HepG2 (cell line): Measurements from ENCODE around the gene SRF. TPM values are rescaled to one million over a fixed set of nuclear protein-coding genes. Genes with fewer than 3 reads are reported as not detected.

Experiments used
- AHR ChIP-seq: IDR thresholded peaks from 2 replicates; pipeline ENCODE4 v1.6.1; 2018; ENCODE audit warnings: missing genetic modification reagents, missing compliant biosample characterization
- ARNTL ChIP-seq: sonication (generic); formaldehyde crosslinking; IDR thresholded peaks from 2 replicates; pipeline ENCODE4 v1.4.0; 2020; ENCODE audit warnings: mild to moderate bottlenecking, missing genetic modification reagents
- DR1 ChIP-seq: sonication (generic); formaldehyde crosslinking; IDR thresholded peaks from 2 replicates; pipeline ENCODE4 v1.8.0; 2021; ENCODE audit warnings: mild to moderate bottlenecking, missing genetic modification reagents, inconsistent platforms
- ISX ChIP-seq: sonication (generic); formaldehyde crosslinking; conservative IDR thresholded peaks from 2 replicates; pipeline ENCODE4 v1.5.0; 2020; ENCODE audit warnings: missing genetic modification reagents
- KLF6 ChIP-seq: IDR thresholded peaks from 2 replicates; pipeline ENCODE4 v1.8.0; 2016; ENCODE audit warnings: missing biosample characterization, missing genetic modification reagents
- NFATC3 ChIP-seq: sonication (generic); formaldehyde crosslinking; IDR thresholded peaks from 2 replicates; pipeline ENCODE4 v1.5.1; 2020; ENCODE audit warnings: mild to moderate bottlenecking, missing genetic modification reagents
- PRDM10 ChIP-seq: sonication (generic); formaldehyde crosslinking; IDR thresholded peaks from 2 replicates; pipeline ENCODE4 v1.4.0; 2020; ENCODE audit warnings: low read depth, missing genetic modification reagents
- SIN3B ChIP-seq: fragments of 150-350 bp; IDR thresholded peaks from 2 replicates; pipeline ENCODE4 v1.6.1; 2014; ENCODE audit warnings: low read length
- TAF15 ChIP-seq: fragments of 200-400 bp; formaldehyde crosslinking; IDR thresholded peaks from one replicate; pipeline ENCODE4 v1.6.1; 2018; ENCODE audit warnings: mild to moderate bottlenecking, low read depth, low read length; ENCODE audit not compliant: poor library complexity, severe bottlenecking
- ZBTB1 ChIP-seq: sonication (generic); formaldehyde crosslinking; IDR thresholded peaks from 2 replicates; pipeline ENCODE4 v1.4.0; 2020; ENCODE audit warnings: missing genetic modification reagents, borderline replicate concordance
- ZBTB14 ChIP-seq: sonication (generic); formaldehyde crosslinking; IDR thresholded peaks from 2 replicates; pipeline ENCODE4 v1.4.0; 2020; ENCODE audit warnings: missing genetic modification reagents
- ZBTB7B ChIP-seq: sonication (generic); formaldehyde crosslinking; IDR thresholded peaks from 2 replicates; pipeline ENCODE4 v1.4.0; 2020; ENCODE audit warnings: missing genetic modification reagents
- ZEB1 ChIP-seq: IDR thresholded peaks from 2 replicates; pipeline ENCODE4 v1.6.1; 2012; ENCODE audit warnings: mild to moderate bottlenecking, low read depth, inconsistent platforms; ENCODE audit not compliant: insufficient replicate concordance
- ZNF138 ChIP-seq: sonication (generic); formaldehyde crosslinking; IDR thresholded peaks from 2 replicates; pipeline ENCODE4 v1.5.0; 2020; ENCODE audit warnings: mild to moderate bottlenecking, low read depth, missing genetic modification reagents
- ZNF597 ChIP-seq: sonication (generic); formaldehyde crosslinking; IDR thresholded peaks from 2 replicates; pipeline ENCODE4 v1.5.0; 2020; ENCODE audit warnings: missing genetic modification reagents
- ZNF749 ChIP-seq: sonication (generic); formaldehyde crosslinking; IDR thresholded peaks from 2 replicates; pipeline ENCODE4 v1.8.0; 2022; ENCODE audit warnings: mild to moderate bottlenecking, missing genetic modification reagents, moderate library complexity, borderline replicate concordance
- polyA plus RNA-seq, 8 experiments: library from polyadenylated mRNA; depleted of rRNA in 3 of 8; stranded (reverse) in 7 of 8; unstranded in 1 of 8; fragments of >200 nt; fragmentation: Illumina TruSeq in 4 of 8; extraction: Trizol in 4 of 8; gene quantifications; 2 replicates each; pipeline versions ENCODE4 v1.2.1 to v1.2.3, GENCODE V29; 2011 to 2016; ENCODE audit warnings: low read depth in 4 of 8, missing spikeins in 1 of 8, mixed read lengths in 1 of 8; ENCODE audit not compliant: insufficient read depth in 1 of 8
- total RNA-seq, 5 experiments: library from RNA; depleted of rRNA; stranded (reverse); fragments of >200 nt; fragmentation: Illumina TruSeq; extraction: Trizol; gene quantifications; 2 replicates each; pipeline ENCODE4 v1.2.3, GENCODE V29; 2016; ENCODE audit warnings: low read depth in 1 of 5
- TF ChIP-seq, protein P1 (sequence below): sonication (generic); formaldehyde crosslinking; IDR thresholded peaks from 2 replicates; pipeline ENCODE4 v1.8.0; 2022; ENCODE audit warnings: low read depth, missing genetic modification reagents
- TF ChIP-seq, protein P2 (sequence below): sonication (generic); formaldehyde crosslinking; IDR thresholded peaks from 2 replicates; pipeline ENCODE4 v1.4.0; 2020; ENCODE audit warnings: missing genetic modification reagents
- TF ChIP-seq, protein P3 (sequence below): sonication (generic); formaldehyde crosslinking; IDR thresholded peaks from 2 replicates; pipeline ENCODE4 v1.4.0; 2020; ENCODE audit warnings: missing genetic modification reagents

Gene SRF
- total and polyA plus RNA-seq, 2 of the 13 experiments (the other 11 are each of a cell fraction or from before 2014, with no cell fraction given) = 25.5 to 44.1 TPM

DNA sequence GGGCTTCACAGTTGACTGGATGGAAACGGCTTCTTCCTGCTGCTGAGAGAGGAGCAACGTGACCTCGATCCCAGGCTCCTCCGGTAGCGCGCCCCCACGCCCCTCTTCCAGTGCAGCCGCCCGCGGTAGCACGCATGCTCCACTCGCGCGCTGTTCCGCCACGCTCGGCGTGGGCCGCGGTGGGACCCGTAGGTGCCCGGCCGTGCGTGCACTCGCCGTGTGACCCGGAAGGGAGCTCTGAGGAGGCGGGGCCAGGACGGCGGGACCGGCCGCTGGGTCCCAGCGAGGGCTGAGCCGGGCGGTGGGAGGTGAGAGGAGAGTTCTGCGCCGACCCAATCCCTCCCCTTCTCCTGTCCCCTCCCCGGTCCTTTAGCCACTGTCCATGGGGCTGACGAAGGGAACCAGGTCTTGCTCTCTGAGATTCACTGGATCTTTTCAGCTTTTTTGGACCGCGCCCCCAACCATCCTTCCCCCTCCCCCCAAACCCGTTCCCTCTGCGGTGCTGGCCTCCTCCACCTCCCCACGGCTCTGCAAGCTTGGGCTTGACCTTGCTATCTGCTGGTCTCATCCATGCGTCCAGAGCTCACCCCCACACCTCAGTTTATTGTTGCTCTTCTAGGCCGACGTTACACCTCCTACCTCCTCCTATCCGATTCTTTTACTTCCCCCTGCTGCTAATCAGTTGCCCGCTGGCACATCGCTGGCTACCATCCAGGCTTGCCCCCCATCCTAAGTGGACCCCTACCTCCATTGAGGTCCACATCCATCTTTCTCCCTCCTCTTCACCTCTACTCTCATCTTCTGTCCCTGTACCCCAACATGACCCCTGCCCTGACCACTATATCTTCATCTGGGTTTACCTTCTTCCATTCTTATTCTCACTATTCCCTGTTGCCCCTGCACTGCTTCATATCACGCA, 11.1 kb downstream of the SRF start, which contains the start of gene CUL9 (continued):
- peak; percentile 96 for TF ChIP-seq PRDM10 (CRISPR knock-in tag)
- TF ChIP-seq KLF6 (CRISPR knock-in tag) = 0 out of 2 replicates have a peak, but pooled peaks have one; percentile 29
- no peak; the same call in 1 of the 2 replicates for TF ChIP-seq DR1
- no peak for TF ChIP-seq ZEB1
- TF ChIP-seq ZBTB1 (CRISPR knock-in tag) = no peak
- TF ChIP-seq ZBTB14 (CRISPR knock-in tag) = peak; percentile 65
- peak; percentile 75; the same call in 1 of the 2 replicates for TF ChIP-seq ZBTB7B
- TF ChIP-seq, protein P1, sequence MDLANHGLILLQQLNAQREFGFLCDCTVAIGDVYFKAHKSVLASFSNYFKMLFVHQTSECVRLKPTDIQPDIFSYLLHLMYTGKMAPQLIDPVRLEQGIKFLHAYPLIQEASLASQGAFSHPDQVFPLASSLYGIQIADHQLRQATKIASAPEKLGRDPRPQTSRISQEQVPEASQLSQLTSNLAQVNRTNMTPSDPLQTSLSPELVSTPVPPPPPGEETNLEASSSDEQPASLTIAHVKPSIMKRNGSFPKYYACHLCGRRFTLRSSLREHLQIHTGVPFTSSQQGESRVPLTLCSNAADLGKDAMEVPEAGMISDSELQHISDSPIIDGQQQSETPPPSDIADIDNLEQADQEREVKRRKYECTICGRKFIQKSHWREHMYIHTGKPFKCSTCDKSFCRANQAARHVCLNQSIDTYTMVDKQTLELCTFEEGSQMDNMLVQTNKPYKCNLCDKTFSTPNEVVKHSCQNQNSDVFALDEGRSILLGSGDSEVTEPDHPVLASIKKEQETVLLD (CRISPR knock-in tag) = peak; percentile 84
- TF ChIP-seq AHR (CRISPR knock-in tag) = peak; percentile 90; the same call in 1 of the 2 replicates
- no peak for TF ChIP-seq SIN3B
- TF ChIP-seq TAF15 = no peak
- TF ChIP-seq NFATC3 (CRISPR knock-in tag) = no peak
- TF ChIP-seq, protein P2, sequence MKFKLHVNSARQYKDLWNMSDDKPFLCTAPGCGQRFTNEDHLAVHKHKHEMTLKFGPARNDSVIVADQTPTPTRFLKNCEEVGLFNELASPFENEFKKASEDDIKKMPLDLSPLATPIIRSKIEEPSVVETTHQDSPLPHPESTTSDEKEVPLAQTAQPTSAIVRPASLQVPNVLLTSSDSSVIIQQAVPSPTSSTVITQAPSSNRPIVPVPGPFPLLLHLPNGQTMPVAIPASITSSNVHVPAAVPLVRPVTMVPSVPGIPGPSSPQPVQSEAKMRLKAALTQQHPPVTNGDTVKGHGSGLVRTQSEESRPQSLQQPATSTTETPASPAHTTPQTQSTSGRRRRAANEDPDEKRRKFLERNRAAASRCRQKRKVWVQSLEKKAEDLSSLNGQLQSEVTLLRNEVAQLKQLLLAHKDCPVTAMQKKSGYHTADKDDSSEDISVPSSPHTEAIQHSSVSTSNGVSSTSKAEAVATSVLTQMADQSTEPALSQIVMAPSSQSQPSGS = peak; percentile 73; the same call in 1 of the 2 replicates
- peak; percentile 95 for TF ChIP-seq ARNTL (CRISPR knock-in tag)
- no peak for TF ChIP-seq ISX
- TF ChIP-seq ZNF749 (CRISPR knock-in tag) = no peak
- TF ChIP-seq ZNF597 (CRISPR knock-in tag) = no peak
- TF ChIP-seq, protein P3, sequence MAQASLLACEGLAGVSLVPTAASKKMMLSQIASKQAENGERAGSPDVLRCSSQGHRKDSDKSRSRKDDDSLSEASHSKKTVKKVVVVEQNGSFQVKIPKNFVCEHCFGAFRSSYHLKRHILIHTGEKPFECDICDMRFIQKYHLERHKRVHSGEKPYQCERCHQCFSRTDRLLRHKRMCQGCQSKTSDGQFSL (CRISPR knock-in tag) = 0 out of 2 replicates have a peak, but pooled peaks have one; percentile 58
- TF ChIP-seq ZNF138 = peak; percentile 74; the same call in 1 of the 2 replicates
